HG03565 (cell line): ENCODE measurements around the gene CASP10.

ENCODE experiments used
- ATAC-seq: cut with Tn5 transposase; IDR thresholded peaks from one replicate; pipeline ENCODE4 v1.9.1; 2021; ENCODE audit warnings: mild to moderate bottlenecking, moderate library complexity; ENCODE audit not compliant: unreplicated experiment

Gene CASP10

DNA sequence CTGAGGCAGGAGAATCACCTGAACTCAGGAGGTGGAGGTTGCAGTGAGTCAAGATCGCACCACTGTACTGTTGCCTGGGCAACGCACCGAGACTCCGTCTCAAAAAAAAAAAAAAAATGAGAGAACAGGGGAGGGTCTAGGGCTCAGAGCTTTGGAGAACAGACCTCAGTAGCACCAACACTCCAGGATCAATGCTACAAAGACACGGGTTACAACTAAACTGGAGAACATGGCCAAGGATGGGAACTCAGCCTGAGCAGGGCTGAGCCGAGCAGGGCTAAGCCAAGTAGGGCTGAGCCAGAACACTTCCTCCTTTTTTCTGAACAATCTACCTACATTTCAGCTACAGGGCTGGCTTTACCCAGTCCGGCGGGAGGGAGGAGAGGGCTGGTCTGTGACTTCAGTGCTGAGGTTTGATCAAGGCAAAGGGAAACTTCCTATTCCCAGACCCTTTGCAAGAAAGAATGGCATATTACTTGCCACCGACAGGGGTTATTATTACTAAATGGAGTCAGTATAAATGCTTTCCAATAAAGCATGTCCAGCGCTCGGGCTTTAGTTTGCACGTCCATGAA lies 74.5 kb downstream of the CASP10 start:
- ATAC-seq: peak; percentile 38

DNA sequence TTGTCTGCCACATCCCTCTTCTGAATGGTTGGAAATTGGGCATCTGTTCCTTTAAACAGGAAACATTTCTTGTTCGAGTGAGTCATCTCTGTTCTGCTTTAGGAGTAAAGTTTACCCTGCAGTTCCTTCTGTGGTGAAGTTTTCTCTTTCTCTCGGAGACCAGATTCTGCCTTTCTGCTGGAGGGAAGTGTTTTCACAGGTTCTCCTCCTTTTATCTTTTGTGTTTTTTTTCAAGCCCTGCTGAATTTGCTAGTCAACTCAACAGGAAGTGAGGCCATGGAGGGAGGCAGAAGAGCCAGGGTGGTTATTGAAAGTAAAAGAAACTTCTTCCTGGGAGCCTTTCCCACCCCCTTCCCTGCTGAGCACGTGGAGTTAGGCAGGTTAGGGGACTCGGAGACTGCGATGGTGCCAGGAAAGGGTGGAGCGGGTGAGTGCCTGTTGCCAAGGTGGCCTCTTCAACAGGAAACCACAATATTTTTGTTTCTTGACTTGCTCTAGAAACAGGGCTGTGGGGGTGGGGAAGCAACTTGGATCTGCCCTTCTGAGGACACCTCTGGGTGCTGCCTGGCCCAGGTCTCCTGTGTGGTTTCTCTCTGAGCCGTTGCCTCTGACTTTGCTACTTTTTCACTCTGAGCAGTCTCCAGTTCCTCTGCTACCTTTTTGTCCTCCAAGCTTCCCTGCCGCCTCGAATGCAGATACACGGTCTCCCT lies 75.2 kb downstream of the CASP10 start:
- ATAC-seq: peak; percentile 39

DNA sequence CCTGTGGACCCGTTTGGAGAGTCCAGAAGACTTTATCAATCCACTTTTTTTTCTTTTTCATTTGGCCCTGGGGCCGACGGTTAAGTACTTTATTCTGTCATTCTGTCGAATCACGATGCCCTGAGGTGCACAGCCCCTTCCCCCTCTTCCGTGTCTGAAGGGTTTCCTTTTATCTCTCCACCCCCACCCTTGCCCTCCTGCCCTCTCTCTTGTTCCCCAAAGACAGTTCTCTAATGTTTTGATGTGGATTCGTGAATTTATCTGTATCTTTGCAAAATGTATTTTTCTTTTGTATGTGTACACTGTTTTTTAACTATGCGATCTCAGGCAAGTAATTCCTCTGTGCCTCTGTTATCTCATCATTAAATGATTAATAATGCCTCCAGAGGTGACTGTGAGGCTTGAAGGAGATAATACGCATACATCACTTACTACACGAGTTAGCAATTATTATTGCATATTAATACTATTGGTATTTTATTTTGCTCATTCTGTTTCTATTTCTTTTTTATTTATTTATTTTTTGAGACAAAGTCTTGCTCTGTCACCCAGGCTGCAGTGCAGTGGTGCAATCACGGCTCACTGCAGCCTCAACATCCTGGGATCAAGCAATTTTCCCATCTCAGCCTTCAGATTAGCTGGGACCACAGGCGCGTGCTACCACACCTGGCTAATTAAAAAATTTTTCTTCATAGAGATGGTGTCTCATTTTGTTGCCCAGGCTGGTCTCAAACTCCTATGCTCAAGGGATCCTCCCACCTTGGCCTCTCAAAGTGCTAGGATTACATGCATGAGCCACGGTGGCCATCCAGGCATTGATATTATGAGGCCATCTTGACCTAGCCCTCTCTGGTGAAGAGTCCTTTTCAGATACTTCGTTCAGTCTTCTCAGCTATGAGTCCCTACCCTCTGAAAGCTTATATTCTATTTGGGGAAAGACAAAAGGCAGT lies 76.0 kb downstream of the CASP10 start:
- no peak for ATAC-seq

DNA sequence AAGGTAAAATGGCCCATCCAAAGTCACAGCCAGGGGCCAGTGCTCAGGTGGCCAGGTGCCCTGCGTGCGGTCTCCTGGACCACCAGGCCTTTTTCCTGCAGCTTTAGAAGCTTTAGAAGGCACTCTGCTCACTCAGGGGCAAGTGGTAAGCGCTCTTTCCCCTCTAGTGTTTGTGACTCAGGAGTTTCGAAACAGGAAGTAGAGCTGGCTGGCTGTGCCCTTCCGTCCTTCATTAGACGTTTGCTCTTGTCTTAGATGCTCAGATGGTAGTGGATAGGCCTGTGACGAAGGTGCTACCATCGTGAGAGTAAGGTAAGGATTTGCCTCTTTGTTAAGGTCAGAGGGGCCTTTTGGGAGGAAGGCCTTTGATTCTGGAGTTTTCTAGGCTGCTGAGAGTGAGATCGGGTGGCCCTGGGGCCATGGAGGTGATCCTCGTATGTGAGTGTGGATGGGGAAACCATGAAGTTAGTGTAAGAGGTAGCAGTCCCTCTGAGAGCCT lies 77.4 kb downstream of the CASP10 start, which contains the start of gene CASP8:
Gene CASP8, plus strand, starts transcription at position 235 of the 499 bp plus-strand sequence. CDS start 5,951 bp downstream, outside the sequence.
- no peak for ATAC-seq

DNA sequence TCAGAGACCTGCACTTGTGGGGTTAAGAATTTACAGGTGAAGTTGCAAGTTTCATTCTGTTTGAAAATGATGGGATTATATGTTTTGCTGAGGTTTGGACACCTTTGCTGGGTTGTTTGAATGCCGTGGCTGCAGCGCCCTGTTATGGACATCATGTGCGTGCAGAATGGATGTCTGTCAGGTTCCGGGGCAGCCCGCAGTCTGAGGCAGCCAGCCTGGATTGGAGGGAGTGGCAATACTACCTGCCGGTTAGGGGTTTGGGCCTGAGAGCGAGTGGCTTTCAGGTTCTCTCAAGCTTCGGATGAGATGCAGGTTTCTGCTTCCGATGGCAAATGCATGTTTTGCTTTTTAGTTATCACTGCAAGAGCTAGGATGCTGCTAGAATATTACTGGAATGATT lies 78.5 kb downstream of the CASP10 start:
- ATAC-seq: no peak

DNA sequence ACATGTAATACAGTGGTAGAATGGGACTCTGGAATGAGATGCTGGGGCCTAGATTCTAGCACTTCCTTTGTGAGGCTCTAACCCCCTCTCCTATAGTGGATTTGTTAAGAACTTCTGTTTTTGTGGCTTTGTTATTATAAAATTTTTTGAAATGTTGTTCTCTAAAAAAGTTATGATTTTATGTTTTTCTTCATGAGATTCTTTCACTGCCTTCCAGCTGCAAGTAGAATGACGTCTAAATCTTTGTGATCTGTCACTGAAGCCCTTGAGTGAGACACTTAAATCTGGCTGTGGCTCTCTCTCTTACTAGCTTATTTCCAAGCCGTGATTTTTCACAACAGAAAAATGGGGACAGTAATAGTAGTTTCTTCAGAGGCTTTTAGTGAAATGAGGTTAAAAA lies 79.0 kb downstream of the CASP10 start:
- no peak for ATAC-seq

DNA sequence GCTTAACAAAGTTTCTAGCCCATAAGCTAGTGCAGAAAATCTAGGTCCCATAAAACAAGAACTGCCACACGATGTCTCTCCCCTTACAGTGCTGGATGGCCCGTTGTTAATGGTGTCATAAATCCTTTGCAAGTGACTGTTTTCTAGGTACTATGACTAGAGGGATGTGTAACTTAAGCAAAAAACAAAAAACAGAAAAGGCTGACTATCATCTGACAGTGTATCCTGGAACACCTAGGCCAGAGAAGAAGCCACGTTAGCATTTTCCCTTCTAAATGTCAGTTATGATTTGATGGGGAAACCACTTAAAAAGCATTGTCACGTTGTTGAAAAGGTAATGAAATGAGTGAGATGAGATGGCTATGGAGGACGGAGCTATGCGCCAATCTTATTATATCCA lies 79.8 kb downstream of the CASP10 start:
- ATAC-seq: no peak

DNA sequence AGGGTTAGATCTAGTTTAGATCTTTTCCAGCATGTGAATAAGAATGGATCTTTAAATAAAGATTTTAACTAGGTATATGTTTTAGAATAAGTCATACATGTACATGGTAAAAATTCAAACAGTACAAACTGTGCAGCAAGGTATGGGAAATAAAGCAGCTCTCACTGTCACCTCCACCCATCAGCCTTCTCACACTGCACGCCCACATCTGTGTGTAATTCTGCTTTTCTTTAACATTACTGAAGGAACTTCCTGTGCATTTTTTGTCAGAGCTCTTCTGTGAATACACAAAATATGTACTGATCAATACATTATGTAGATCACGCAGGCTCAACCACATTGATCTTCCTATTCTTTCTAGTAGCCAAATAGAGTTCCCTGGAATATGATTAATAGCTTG lies 80.8 kb downstream of the CASP10 start:
- ATAC-seq: peak; percentile 36

DNA sequence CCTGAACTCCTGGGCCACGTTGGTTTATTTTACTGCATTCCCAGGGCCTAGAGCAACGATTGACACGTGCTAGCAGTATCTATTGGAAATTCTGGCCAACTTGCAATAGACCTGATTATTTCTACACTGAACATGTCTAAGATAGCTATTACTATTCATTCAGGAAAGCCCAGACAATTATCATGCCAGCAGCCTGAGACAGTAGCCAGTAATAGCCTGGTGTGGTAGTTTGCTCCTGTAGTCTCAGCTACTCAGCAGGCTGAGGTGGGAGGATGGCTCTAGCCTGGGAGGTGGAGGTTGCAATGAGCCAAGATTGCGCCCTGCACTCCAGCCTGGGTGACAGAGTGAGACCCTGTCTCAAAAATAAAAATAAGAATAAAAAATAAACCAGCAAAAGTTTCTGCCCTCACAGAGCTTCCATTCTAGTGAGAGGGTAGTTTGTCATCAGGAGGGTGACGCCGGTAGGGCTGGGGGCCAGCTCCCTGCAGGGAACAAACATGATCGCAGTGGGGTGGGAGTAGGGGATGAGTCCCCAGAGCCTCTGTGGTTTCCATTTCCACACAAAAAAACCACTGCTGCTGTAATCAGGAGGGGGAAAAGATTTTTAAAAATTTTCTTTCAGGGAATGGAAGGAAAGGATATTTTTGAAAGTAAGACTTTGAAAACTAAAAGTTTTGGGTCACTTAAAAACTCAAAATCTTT lies 81.7 kb downstream of the CASP10 start:
- no peak for ATAC-seq

DNA sequence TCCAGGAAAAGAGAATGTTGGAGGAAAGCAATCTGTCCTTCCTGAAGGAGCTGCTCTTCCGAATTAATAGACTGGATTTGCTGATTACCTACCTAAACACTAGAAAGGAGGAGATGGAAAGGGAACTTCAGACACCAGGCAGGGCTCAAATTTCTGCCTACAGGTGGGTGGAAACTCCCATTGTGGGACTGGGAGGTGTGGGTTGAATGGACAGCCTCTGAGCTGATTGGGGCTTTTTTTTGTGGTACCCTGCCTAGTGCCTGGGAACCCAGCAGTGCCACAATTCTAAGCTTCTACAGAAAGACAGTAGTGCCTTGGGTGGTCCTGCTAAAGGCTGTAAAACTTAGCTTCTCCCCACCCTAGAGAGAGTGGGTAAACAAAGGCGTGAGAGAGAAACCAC lies 83.7 kb downstream of the CASP10 start:
- no peak for ATAC-seq

DNA sequence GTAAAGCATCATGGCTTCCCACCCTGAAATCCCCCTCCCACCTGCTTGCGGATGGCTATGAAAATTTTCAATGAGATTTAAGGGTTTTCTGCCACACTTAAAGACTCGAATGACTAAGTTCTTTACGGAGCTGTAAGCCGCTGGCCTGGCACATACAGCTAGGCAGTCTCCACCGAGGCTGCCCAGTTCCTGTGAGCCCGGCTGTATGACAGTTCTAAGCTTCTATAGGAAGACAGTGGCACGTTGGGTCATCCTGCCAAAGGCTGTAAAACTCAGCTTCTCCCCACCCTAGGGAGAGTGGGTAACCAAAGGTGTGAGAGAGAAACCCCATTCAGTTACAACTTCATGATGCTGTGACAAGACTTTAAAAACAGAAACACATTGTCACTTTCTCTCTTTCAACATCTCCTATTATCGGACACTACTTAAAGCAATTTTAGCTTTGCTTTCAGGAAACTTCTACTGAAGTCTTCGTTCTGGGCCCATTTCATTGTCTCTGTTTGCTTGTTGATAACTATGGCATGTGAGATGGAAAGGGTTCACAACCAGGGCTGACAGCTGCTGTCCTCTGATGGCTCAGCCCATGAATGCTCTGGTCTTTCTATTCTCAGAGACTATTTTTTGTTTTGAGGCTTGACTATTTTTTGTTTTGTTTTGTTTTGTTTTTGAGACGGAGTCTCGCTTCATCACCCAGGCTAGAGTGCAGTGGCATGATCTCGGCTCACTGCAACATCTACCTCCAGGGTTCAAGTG lies 84.5 kb downstream of the CASP10 start:
- ATAC-seq: no peak

DNA sequence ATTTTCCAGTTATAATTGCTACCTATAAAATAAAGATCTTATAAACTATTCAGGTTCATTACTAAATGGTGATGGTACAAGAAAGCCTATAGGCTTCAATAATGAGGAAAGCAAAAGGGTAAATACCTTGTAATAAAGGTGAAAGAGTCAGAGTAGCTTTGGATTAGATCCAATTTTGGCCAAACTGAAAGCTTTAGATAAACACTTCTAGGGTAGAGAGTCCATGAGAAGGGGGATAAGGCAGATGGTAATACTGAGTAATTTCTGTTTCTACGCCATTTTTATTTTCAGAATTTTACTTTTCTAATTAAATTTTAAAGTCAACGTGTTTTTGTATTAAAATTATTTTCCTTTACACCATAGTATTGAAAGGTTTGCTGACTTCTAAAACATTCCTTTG lies 86.8 kb downstream of the CASP10 start:
- no peak for ATAC-seq

DNA sequence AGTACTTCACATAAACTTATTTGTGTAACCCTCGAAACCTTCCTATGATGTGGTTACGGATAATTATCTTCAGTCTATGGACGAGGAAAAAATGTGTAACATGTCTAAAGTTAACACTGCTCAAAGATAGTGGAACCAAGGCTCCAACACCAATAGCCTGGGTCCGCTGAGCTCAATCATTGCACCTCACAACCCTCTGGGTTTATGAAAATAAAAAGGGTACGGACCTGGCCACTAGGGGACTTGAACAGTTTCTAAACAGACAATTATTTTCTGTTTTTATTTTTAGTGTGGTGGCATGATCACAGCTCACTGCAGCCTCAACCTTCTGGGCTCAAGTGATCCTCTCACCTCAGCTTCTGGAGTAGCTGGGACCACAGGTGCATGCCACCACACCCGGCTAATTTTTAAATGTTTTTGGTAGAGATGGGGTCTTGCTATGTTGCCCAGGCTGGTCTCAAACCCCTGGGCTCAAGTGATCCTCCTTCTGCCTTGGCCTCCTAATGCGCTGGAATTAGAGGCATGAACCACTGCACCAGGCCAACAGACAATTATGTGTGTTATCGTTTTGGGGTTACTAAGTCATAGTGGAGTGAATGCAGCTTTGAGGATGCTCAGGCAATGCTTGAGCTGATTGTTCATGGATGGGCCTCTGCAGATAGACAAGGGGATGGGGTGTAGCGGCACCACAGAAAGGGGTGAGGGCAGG lies 87.5 kb downstream of the CASP10 start:
- no peak for ATAC-seq

DNA sequence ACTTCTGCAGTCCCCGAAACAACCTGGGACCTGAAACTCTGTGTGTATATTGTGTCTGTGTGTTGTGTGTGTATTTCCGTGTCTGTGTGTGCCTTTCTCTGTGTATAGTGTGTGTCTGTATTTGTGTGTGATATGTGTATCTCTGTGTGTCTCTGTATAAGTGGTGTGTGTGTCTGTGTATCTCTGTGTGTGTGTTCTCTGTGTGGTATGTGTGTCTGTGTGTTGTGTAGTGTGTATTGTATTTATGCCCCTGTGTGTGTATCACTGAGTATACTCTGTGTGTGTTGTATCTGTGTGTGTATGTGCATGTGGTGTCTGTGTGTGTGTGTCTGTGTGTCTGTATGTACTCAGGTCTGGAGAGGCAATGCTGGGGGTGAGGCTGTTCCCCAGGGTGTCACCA lies 89.0 kb downstream of the CASP10 start:
- ATAC-seq: no peak

DNA sequence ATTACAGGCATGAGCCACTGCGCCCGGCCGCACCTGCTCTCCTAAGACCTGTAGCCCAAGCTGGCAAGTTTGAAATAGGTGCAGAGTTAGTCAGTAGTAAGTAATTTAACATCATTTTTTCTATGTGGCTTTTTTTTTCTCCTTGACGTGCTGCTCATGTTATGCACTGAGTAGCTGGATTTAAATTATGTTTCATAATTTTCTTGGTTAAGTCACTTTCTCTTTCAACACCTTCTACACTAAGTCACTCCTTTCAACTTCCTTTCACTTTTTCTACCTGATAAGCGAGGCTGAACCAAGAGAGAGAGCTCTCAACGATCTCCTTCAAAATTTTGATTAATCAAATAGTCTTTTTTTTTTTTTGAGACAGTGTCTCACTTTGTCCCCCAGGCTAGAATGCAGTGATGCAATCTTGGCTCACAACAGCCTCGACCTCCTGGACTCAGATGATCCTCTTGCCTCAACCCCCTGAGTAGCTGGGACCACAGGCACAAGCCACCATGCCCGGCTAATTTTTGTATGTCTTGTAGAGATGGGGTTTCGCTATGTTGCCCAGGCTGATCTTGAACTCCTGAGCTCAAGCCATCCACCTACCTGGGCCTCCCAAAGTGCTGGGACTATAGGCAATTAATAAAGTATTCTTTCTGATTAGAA lies 90.5 kb downstream of the CASP10 start:
- ATAC-seq: no peak

DNA sequence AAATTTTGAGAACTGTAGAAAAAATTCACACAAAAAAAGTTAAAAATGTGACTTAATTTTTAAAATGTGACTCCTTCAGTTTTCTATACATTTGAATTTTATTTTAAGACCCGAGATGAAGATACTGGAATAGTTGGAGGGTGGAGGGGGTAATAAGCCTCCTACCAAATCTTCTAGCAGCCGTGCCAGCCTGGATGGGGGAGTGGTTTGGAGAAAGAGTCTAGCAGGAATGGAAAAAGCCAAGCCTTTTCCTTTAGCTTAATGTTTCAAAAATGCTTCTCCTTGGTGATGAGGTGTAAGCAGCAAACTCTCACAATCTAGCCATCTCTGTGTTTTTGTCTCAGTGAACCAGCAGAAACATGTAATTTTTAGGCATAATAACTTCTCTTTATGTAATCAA lies 92.1 kb downstream of the CASP10 start:
- no peak for ATAC-seq

DNA sequence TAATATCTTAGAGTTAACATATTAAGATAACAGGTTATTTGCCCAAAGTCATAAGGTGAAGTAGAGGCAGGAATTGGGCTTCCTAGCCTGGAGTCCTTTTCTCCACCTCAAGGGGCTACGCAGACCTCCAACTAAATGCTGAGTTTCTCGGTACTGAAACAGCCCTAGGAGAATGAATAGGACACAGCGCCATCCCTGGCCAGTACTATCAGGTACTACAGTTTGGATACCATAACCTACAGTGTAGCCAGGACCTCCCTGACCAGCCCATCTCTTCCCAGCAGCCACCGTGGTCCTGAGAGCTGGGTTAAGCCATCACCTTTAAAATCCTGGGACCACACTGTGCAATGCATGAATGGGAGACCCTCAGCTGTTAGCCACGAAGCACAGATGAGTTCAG lies 93.0 kb downstream of the CASP10 start:
- ATAC-seq: no peak

DNA sequence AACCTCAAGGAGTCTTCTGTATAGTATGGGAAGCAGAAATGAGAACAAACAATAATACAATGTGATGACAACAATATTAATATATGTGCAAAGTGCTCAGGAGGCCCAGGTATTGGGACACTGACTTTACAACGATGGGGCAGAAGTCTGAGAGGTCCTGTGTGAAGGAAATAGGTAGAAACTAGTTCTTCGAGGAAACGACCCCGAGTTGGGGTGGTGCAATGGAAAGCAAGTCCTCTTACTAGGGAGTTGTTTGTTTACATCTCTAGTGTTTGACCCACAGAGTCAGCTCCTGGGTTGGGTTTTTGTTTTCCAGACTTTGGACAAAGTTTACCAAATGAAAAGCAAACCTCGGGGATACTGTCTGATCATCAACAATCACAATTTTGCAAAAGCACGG lies 93.6 kb downstream of the CASP10 start:
- no peak for ATAC-seq
